Measurements from ENCODE around the gene ABCD2.
"Not testable (repeated sequence)": the region's sequence is repeated elsewhere in the genome, so short reads cannot be mapped to it uniquely, and the experiment has no call there.

Gene ABCD2

DNA sequence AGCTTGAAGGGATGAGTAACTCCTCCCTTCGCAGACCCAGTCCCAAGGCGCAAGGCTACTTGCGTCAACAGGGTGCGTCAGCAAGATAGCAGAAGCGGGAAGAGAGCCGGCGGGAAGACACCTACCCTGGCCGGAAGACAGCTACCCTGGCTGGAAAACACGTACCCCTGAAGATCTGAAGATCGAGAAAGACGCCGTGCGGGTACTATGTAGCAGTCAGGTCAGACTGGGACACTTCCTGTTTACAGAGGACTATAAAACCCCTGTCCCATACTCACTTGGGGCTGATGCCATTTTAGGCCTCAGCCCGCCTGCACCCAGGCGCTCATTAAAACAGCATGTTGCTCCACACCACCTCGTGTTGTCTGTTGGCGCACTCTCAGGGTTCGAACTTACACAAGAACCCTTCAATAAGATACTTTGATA, 80.9 kb downstream of the ABCD2 start:
- DNase-seq (ENCODE audit: low read depth in 2 of 2): no peak

DNA sequence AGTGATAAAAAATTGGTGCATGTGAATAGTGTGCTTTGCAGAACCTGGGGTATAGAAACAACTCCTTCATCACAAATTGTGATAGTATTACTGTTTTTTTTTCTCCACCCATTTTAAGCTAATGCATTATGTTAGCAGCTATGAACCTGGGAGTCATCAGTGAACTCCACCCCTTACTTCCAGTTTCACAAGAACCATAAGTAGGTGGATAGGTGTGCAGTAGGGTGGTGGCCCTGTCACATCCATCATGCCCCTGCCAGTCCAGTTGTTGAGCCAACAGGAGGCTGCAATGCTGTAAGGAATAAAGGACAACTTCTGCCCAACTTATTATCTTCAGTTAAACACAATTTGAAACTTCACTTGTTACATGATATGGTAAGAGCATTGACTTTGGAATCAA, 85.7 kb downstream of the ABCD2 start:
- no peak for DNase-seq (ENCODE audit: low read depth in 2 of 2)

DNA sequence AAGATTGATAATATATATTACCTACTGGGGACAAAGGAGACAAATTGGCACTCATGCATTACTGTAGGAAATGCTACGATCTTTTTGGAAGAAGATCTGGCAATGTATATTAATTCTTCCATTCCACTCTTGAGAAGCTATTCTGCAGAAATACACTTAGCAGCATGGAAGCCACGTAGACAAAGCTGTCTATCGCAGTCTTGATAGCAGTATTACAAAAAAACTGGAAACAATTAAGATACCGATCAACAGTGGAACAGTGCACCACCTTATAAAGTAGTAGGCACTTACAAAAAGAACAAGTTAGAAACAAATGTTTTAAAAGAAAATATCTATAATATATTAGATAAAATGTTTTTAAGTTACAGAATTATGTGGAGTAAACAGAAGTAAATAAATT, 87.2 kb downstream of the ABCD2 start:
- no peak for DNase-seq (ENCODE audit: low read depth in 2 of 2)

DNA sequence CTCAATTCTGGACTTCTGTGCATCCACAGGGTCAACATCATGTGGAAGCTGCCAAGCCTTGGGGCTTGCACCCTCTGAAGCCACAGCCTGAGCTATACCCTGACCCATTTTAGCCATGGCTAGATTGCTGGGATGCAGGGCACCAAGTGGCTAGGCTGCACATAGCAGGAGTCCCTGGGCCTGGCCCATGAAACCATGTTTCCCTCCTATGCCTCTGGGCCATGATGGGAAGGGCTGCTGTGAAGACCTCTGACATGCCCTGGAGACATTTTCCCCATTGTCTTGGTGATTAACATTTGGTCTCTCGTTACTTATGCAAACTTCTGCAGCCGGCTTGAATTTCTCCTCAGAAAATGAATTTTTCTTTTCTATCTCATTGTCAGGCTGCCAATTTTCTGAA, 92.6 kb downstream of the ABCD2 start:
- DNase-seq (ENCODE audit: low read depth in 2 of 2): no peak

DNA sequence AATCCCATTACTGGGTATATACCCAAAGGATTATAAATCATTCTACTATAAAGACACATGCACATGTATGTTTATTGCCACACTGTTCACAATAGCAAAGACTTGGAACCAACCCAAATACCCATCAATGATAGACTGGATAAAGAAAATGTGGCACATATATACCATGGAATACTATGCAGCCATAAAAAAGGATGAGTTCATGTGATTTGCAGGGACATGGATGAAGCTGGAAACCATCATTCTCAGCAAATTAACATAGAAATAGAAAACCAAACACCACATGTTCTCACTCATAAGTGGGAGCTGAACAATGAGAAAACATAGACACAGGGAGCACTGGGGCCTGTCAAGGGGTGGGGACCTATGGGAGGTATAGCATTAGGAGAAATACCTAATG, 97.4 kb downstream of the ABCD2 start:
- not testable (repeated sequence) for DNase-seq (ENCODE audit: low read depth in 2 of 2)

DNA sequence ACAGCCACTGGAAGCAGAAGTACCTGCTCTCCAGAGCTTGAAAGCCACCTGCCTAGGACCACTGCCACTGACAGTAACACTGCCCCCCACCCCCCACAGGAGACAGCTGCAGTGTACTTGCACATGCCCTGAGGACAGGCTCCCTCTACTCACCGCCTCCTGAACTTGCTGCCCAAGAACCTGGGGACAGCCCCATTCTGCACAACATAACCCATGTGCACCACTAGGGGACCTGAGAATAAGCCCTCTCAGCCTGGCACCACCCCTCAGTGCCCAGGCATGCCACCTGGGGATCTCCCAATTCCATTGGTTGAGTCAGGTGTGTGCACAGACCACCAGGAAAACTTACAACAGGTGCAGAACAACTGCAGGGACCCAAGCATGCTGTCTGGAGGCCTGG, 109.6 kb downstream of the ABCD2 start:
- no peak for DNase-seq (ENCODE audit: low read depth in 2 of 2)

DNA sequence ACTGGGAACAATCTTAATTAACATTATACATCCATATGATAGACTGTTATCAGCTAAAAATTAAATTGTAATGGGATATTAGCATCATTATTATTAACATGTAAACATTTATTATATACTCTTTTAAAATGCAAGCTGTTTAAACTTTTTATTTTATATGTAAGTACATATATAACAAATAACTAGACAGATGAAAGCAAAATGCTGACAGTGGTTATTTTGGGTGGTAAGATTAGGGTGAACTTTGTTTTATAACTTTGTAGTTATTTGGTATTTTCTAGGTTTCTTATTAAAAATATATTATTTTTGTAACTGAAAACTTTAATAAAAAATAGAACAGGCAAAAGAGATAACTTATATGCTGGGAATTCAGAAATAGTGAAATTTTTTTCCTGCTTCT, 114.0 kb downstream of the ABCD2 start:
- no peak for DNase-seq (ENCODE audit: low read depth in 2 of 2)

DNA sequence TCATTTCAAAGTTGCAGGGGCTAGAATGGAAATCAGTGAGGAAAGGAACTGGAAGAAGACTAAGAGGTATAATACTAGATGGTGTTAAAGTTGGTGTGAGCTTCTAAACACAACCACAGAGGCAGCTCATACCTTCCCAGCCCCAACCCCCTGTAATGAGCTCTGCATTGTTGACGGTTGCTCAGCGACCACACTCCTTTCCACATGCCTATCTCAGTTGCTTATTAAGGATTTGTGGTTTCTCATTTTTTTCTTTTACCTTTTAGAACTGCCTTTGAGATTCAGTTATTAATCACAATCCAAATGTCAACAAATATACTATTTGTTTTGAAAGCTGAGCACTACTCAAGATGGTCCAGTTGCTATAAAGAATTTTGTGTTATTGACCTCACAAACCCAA, 114.6 kb downstream of the ABCD2 start:
- DNase-seq (ENCODE audit: low read depth in 2 of 2): no peak

DNA sequence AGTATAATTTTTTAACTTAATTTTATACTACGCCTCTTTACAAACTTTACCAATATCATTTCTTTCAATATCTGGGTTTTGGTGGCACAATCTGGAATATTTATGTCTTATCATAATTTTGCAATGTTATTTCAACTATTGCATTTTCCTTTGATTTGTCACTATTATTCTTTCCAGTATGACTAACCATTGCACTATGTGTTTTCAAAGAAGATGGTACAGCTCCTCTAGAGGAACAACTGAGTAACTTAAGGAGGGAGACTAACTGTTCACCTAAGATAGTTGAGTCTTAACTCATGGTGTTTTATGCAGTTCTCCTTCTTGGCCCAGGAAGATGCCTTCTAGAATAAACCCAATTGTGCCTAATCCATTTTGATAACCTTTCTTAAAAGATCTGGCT, 116.2 kb downstream of the ABCD2 start:
- no peak for DNase-seq (ENCODE audit: low read depth in 2 of 2)

DNA sequence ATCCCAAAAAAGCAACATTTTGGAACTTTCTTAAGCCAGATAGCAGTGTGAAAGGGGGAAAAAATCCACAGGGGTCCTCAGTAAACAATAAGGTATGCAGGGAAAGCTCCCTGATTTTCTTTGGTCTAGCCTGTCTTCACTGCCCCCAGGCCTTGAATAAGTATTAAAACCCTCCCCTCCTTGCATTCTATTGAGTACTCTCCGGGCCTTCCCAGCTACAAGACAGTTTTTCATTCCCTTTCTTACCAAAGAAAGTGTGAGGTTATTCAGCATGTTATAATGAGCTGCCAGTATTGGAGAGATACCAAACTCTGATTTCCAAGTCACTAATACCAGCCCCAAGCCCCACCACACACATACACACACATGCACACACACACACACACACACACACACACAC, 116.9 kb downstream of the ABCD2 start:
- DNase-seq (ENCODE audit: low read depth in 2 of 2): no peak
